GM18951 (cell line): ENCODE results near the gene FCN3.

ENCODE experiments used
- POLR2A ChIP-seq: IDR thresholded peaks from 4 replicates; pipeline ENCODE4 v1.6.1; 2011; ENCODE audit warnings: mild to moderate bottlenecking; ENCODE audit not compliant: insufficient read length, insufficient read depth; ENCODE audit errors: extremely low read depth
- in situ Hi-C: fragments of 300-500 bp; cut with MboI; formaldehyde crosslinking; loops from one replicate; pipeline ENCODE4 v1.12.0; 2022; ENCODE audit warnings: low sequenced_read_pairs, mixed read lengths, inconsistent platforms; ENCODE audit not compliant: unreplicated experiment

FCN3 gene

DNA sequence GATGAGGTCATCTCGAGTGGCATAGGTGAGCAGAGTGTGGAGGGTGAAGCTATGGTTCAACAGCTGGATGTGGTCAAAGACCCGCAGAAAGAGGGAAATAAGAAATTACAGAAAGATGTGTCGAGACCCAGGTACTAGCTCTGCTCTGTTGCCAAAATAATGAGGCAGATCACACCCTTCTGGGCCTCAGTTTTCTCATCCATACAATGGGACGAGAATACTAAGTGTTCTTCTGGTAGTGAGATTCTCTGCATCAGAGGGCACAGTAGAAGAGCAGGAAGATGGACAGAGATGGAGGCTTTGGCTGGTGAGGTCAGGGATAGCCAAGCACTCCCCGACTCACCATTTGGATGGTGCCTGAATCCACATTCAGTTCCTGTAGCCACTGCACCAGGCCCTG, 18.9 kb downstream of the FCN3 start:
- no peak for TF ChIP-seq POLR2A
- in situ Hi-C loops = no loop called here

DNA sequence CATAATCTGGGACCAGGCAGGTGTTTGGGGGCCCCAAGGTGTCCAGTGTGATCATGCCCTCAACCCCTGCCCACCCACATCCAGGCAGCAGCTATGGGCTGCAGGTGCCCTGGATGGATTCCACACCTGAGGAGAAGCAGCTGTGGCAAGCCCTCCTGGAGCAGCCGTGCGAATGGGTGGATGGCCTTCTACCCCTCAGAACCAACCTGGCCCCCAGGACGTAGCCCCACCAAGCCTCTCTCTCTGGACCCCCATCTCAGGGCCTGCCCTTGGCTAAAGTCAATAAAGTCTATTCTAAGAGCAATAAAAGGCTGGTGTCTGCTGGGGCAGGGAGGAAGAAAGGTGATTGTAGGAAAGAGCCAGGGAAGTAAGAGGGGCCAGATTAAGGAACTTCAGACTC, 21.0 kb downstream of the FCN3 start:
- in situ Hi-C loops = no loop called here
- TF ChIP-seq POLR2A = no peak

DNA sequence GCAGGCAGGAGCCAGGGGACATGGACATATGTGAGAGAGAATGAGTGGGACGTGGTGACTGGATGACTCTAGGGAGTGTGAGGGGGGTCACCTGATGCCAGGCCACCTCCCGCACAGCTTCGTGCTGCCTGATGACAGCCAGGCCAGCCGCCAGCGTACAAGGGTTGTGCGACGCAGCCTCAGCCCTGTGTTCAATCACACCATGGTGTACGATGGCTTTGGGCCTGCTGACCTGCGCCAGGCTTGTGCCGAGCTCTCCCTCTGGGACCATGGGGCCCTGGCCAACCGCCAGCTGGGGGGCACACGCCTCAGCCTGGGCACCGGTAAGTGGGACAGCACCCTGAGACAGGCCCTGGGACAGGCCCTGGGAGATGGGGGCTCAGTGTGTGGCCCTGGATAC, 21.5 kb downstream of the FCN3 start:
- no peak for TF ChIP-seq POLR2A
- in situ Hi-C loops = no loop called here

DNA sequence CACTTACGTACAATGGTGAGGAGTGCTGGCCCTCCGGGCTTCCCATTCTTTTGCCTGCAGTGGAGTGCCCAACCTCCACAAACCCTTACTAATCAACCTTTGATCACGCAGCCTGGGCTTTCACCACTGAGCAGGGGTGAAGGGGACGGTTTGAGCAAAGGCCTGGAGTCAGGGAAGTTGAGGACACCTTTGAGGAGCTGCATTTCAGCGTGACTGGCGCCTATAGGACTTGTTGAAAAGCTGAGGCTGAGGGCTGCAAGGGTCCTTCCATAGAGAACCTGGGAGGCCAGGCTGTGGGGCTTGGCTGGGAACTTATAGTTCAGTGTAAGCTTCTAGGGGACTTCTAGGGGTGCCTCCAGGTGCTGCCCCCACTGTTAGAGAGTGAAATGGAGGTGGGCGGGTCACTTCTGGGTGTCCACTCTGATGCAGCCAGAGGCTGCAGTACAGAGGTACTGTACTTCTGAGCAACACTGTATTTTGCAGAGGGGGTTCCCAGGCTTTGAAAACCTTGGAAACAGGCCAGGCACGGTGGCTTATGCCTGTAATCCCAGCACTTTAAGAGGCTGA, 23.0 kb downstream of the FCN3 start:
- in situ Hi-C loops = no loop called here
- no peak for TF ChIP-seq POLR2A

- no peak for TF ChIP-seq POLR2A
- in situ Hi-C loops = no loop called here
Measured at GRCh38 chr1:27350663-27351540, 23.7 kb downstream of the FCN3 start.

GRCh38 chr1:27349784-27350662, 24.6 kb downstream of the FCN3 start:
- in situ Hi-C loops = no loop called here
- TF ChIP-seq POLR2A = no peak

DNA sequence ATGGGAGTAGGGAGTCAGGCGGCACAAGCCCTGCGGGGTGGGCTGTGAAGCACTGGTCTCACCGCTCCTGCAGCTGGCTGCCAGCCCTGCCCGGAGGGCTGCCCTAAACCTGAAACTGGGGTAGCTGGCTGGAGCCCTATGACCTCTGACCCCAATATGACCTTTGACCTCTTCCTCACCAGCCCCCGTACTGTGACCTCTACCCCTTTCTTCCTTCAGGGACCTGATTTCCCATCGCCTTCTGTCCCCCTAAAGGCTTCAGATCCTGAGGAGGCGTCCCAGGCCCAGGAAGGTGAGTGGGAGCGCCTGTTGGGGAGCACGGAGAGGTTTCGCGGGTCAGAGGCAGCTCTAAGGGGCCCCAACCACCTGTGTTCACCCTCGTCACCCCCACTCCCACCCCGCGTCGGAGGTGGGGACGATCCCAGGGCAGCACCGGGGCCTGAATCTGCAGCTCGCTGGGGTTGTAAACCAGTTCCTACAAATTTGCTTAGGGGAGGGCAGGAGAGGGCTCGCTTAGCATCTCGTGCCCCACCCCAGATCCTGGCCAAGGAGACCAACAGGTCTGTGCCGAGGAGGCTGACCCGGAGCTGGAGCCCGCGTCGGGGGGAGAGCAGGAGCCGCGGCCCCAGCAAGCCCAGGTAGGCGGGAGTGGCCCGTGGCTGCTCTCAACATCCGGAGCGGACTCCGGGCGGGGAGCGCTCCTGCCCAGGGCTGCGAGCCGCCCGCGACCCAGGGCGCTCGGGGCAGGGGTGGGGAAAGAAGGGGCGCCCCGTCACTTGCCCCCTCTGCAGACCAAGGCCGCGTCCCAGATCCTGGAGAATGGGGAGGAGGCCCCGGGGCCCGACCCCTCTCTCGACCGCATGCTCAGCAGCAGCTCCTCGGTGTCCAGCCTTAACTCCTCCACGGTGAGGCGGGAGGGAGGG, 25.5 kb downstream of the FCN3 start:
- in situ Hi-C loops = no loop called here
- no peak for TF ChIP-seq POLR2A

GRCh38 chr1:27346991-27347624, 27.5 kb downstream of the FCN3 start:
- in situ Hi-C loops = no loop called here
- TF ChIP-seq POLR2A = no peak

GRCh38 chr1:27346357-27346756, 28.3 kb downstream of the FCN3 start:
- in situ Hi-C loops = no loop called here
- no peak for TF ChIP-seq POLR2A

- no peak for TF ChIP-seq POLR2A
- in situ Hi-C loops = no loop called here
Measured at GRCh38 chr1:27345272-27345671, 29.4 kb downstream of the FCN3 start.

DNA sequence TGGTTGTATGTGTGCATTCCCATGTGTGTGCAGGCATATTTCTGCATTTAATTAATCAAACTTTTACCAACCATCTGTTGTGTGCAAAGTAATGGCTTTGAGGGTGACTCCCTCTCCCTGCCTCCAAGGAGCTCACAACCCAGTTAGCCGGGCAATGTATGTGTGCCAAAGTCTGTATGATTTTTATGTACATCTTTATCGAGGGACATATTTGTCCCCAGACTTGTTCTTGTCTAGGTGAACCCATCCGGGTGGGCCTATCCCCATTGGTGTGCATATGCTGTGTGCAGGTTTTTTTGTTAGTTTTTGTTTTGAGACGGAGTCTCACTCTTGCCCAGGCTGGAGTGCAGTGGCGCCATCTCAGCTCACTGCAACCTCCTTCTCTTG, 31.0 kb downstream of the FCN3 start:
- in situ Hi-C loops = no loop called here
- no peak for TF ChIP-seq POLR2A
